Measurements from ENCODE around the gene TUBGCP6.

DNA sequence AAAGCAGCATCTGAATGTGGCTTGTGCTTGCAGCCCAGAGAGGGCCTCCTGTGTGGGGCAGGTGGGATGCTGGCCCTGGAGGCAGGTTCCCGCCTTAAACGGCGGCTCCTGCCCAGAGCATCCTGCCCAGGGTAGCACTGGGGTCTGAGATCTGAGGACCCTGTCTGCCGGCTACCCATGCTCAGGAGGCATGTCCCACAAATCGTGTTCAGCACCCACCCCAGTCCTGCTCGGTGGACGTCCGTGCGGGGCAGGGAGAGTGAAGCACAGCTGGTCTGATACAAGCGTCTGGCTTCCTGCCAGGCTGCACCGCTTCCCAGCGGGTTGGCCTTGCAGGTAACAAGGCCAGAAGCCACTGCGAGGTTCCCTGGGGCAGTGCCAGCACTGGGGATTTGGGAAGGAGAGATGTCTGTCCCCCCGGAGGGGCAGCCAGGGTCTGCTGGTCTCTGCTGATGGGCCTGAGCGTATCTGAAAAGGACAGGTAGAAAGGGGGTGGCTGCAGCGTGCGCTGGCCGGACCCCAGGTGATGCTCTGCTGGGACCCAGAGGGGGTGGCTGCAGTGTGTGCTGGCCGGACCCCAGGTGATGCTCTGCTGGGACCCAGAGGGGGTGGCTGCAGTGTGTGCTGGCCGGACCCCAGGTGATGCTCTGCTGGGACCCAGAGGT is 55.5 kb downstream of the TUBGCP6 start:
- TF ChIP-seq EZH2 (IDR thresholded peaks at IDR 0.05; ENCODE audit: borderline replicate concordance) (no peak), EZH2phosphoT487 (IDR thresholded peaks at IDR 0.05; ENCODE audit: low read depth, severe bottlenecking, unreplicated experiment) (no peak)
- TF ChIP-seq, protein P1, sequence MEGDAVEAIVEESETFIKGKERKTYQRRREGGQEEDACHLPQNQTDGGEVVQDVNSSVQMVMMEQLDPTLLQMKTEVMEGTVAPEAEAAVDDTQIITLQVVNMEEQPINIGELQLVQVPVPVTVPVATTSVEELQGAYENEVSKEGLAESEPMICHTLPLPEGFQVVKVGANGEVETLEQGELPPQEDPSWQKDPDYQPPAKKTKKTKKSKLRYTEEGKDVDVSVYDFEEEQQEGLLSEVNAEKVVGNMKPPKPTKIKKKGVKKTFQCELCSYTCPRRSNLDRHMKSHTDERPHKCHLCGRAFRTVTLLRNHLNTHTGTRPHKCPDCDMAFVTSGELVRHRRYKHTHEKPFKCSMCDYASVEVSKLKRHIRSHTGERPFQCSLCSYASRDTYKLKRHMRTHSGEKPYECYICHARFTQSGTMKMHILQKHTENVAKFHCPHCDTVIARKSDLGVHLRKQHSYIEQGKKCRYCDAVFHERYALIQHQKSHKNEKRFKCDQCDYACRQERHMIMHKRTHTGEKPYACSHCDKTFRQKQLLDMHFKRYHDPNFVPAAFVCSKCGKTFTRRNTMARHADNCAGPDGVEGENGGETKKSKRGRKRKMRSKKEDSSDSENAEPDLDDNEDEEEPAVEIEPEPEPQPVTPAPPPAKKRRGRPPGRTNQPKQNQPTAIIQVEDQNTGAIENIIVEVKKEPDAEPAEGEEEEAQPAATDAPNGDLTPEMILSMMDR (IDR thresholded peaks at IDR 0.05; ENCODE audit: poor library complexity), result no peak

All from hepatocyte (in vitro differentiated cells).